K562 (cell line): ENCODE measurements around the gene TMSB4X. TPM values are rescaled to one million over a fixed set of nuclear protein-coding genes. Genes with fewer than 3 reads are reported as not detected.

Source experiments
- POLR2B ChIP-seq: fragments of 450-650 bp; IDR thresholded peaks from 2 replicates; pipeline ENCODE4 v1.6.1; 2018; ENCODE audit warnings: low read depth; ENCODE audit not compliant: partially characterized antibody
- SFPQ ChIP-seq: fragments of 200-400 bp; formaldehyde crosslinking; IDR thresholded peaks from 2 replicates; pipeline ENCODE4 v1.6.1; 2017; ENCODE audit warnings: mild to moderate bottlenecking, low read depth, low read length, moderate library complexity
- polyA plus RNA-seq, 8 experiments: library from polyadenylated mRNA; depleted of rRNA in 4 of 8; stranded (reverse) in 5 of 8; unstranded in 3 of 8; fragments of >200 nt; fragmentation: Nextera tagmentation in 2 of 8; fragmentation: Illumina TruSeq in 1 of 8; extraction: Ambion mirVana in 2 of 8; extraction: Trizol in 1 of 8; gene quantifications; 2 replicates each; pipeline versions ENCODE4 v1.2.1 to v1.2.3, GENCODE V29; 2011 to 2014; ENCODE audit warnings: inconsistent platforms in 1 of 8, missing spikeins in 1 of 8
- total RNA-seq, 7 experiments: library from RNA; depleted of rRNA in 6 of 7; stranded (reverse); fragments of >200 nt in 6 of 7; fragmentation: Illumina TruSeq in 2 of 7; extraction: Trizol in 2 of 7; gene quantifications; 2 replicates each; pipeline versions ENCODE4 v1.2.1 to v1.2.3, GENCODE V29; 2011 to 2021; ENCODE audit warnings: low replicate concordance in 1 of 7
- TF ChIP-seq, protein P1 (sequence below): fragments of 200-600 bp; sonication (generic); IDR thresholded peaks from one replicate; pipeline ENCODE4 v1.6.1; 2012; ENCODE audit warnings: mild to moderate bottlenecking, low read depth, low read length, inconsistent platforms
- TF ChIP-seq, protein P2 (sequence below): sonication (generic); formaldehyde crosslinking; IDR thresholded peaks from 2 replicates; pipeline ENCODE4 v1.8.0; 2022; ENCODE audit warnings: mild to moderate bottlenecking, missing genetic modification reagents
- TF ChIP-seq, protein P3 (sequence below): fragments of 200-800 bp; sonication (Bioruptor generic); IDR thresholded peaks from 2 replicates; pipeline ENCODE4 v1.6.1; 2017; ENCODE audit warnings: missing genetic modification characterization, missing compliant biosample characterization

The TMSB4X gene
- total and polyA plus RNA-seq, 9 of the 15 experiments (the other 6 are each of a cell fraction or from before 2014, with no cell fraction given) = 1,035 to 2,035 (median 1,529) TPM

DNA sequence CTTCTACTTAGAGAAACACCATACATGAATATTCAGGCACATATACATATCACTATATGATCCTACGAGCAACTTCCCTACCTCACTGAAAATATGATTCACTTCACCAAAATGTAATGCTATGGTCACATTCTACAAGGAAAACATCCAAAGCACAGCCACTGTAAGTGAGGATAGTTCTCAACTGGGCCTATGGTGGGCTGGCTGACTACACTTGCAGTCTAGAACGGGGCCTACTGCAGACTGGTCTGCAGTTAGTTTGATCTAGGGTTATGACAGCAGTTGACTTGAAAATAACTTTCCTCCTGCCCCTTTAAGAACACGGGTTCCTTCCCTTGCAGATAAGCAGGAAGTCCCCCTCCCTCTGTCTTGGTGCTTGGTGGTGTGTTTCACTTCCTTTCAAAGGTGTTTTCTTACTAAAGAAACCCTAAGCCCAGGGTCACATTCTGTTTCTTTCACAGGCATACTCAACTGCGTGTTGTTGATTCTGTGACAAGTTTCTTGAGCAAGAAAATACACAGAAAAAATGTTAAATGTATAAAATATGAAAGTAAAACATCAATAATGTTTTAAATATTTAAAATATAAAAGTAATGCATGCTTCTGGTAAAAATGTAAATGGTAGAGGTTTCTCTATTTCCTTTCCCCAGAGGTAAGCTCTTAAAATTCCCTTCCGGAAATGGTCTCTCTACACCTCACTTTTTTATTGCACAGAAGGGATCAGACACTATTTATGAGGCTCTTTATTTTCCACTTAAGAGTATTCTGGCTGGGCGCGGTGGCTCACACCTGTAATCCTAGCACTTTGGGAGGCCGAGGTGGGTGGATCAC lies 18.0 kb upstream of the TMSB4X start (continued):
- TF ChIP-seq, protein P1, sequence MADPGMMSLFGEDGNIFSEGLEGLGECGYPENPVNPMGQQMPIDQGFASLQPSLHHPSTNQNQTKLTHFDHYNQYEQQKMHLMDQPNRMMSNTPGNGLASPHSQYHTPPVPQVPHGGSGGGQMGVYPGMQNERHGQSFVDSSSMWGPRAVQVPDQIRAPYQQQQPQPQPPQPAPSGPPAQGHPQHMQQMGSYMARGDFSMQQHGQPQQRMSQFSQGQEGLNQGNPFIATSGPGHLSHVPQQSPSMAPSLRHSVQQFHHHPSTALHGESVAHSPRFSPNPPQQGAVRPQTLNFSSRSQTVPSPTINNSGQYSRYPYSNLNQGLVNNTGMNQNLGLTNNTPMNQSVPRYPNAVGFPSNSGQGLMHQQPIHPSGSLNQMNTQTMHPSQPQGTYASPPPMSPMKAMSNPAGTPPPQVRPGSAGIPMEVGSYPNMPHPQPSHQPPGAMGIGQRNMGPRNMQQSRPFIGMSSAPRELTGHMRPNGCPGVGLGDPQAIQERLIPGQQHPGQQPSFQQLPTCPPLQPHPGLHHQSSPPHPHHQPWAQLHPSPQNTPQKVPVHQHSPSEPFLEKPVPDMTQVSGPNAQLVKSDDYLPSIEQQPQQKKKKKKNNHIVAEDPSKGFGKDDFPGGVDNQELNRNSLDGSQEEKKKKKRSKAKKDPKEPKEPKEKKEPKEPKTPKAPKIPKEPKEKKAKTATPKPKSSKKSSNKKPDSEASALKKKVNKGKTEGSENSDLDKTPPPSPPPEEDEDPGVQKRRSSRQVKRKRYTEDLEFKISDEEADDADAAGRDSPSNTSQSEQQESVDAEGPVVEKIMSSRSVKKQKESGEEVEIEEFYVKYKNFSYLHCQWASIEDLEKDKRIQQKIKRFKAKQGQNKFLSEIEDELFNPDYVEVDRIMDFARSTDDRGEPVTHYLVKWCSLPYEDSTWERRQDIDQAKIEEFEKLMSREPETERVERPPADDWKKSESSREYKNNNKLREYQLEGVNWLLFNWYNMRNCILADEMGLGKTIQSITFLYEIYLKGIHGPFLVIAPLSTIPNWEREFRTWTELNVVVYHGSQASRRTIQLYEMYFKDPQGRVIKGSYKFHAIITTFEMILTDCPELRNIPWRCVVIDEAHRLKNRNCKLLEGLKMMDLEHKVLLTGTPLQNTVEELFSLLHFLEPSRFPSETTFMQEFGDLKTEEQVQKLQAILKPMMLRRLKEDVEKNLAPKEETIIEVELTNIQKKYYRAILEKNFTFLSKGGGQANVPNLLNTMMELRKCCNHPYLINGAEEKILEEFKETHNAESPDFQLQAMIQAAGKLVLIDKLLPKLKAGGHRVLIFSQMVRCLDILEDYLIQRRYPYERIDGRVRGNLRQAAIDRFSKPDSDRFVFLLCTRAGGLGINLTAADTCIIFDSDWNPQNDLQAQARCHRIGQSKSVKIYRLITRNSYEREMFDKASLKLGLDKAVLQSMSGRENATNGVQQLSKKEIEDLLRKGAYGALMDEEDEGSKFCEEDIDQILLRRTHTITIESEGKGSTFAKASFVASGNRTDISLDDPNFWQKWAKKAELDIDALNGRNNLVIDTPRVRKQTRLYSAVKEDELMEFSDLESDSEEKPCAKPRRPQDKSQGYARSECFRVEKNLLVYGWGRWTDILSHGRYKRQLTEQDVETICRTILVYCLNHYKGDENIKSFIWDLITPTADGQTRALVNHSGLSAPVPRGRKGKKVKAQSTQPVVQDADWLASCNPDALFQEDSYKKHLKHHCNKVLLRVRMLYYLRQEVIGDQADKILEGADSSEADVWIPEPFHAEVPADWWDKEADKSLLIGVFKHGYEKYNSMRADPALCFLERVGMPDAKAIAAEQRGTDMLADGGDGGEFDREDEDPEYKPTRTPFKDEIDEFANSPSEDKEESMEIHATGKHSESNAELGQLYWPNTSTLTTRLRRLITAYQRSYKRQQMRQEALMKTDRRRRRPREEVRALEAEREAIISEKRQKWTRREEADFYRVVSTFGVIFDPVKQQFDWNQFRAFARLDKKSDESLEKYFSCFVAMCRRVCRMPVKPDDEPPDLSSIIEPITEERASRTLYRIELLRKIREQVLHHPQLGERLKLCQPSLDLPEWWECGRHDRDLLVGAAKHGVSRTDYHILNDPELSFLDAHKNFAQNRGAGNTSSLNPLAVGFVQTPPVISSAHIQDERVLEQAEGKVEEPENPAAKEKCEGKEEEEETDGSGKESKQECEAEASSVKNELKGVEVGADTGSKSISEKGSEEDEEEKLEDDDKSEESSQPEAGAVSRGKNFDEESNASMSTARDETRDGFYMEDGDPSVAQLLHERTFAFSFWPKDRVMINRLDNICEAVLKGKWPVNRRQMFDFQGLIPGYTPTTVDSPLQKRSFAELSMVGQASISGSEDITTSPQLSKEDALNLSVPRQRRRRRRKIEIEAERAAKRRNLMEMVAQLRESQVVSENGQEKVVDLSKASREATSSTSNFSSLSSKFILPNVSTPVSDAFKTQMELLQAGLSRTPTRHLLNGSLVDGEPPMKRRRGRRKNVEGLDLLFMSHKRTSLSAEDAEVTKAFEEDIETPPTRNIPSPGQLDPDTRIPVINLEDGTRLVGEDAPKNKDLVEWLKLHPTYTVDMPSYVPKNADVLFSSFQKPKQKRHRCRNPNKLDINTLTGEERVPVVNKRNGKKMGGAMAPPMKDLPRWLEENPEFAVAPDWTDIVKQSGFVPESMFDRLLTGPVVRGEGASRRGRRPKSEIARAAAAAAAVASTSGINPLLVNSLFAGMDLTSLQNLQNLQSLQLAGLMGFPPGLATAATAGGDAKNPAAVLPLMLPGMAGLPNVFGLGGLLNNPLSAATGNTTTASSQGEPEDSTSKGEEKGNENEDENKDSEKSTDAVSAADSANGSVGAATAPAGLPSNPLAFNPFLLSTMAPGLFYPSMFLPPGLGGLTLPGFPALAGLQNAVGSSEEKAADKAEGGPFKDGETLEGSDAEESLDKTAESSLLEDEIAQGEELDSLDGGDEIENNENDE = no peak
- TF ChIP-seq, protein P2, sequence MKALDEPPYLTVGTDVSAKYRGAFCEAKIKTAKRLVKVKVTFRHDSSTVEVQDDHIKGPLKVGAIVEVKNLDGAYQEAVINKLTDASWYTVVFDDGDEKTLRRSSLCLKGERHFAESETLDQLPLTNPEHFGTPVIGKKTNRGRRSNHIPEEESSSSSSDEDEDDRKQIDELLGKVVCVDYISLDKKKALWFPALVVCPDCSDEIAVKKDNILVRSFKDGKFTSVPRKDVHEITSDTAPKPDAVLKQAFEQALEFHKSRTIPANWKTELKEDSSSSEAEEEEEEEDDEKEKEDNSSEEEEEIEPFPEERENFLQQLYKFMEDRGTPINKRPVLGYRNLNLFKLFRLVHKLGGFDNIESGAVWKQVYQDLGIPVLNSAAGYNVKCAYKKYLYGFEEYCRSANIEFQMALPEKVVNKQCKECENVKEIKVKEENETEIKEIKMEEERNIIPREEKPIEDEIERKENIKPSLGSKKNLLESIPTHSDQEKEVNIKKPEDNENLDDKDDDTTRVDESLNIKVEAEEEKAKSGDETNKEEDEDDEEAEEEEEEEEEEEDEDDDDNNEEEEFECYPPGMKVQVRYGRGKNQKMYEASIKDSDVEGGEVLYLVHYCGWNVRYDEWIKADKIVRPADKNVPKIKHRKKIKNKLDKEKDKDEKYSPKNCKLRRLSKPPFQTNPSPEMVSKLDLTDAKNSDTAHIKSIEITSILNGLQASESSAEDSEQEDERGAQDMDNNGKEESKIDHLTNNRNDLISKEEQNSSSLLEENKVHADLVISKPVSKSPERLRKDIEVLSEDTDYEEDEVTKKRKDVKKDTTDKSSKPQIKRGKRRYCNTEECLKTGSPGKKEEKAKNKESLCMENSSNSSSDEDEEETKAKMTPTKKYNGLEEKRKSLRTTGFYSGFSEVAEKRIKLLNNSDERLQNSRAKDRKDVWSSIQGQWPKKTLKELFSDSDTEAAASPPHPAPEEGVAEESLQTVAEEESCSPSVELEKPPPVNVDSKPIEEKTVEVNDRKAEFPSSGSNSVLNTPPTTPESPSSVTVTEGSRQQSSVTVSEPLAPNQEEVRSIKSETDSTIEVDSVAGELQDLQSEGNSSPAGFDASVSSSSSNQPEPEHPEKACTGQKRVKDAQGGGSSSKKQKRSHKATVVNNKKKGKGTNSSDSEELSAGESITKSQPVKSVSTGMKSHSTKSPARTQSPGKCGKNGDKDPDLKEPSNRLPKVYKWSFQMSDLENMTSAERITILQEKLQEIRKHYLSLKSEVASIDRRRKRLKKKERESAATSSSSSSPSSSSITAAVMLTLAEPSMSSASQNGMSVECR (CRISPR knock-in tag) = no peak
- TF ChIP-seq POLR2B (peak; percentile 55), SFPQ (no peak)
- TF ChIP-seq, protein P3, sequence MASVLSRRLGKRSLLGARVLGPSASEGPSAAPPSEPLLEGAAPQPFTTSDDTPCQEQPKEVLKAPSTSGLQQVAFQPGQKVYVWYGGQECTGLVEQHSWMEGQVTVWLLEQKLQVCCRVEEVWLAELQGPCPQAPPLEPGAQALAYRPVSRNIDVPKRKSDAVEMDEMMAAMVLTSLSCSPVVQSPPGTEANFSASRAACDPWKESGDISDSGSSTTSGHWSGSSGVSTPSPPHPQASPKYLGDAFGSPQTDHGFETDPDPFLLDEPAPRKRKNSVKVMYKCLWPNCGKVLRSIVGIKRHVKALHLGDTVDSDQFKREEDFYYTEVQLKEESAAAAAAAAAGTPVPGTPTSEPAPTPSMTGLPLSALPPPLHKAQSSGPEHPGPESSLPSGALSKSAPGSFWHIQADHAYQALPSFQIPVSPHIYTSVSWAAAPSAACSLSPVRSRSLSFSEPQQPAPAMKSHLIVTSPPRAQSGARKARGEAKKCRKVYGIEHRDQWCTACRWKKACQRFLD (CRISPR knock-in tag) = no peak
